SIG-M5 (cell line): ENCODE results near the gene CDC42EP2.

Experiments used
- DNase-seq: peaks from one replicate; lab custom pipeline; 2025; lab: John Stamatoyannopoulos, UW

The CDC42EP2 gene

GRCh38 chr11:65314501-65315203 lies at the start of gene CDC42EP2:
TSS of gene CDC42EP2 (plus strand) at chr11:65314866. CDS start at chr11:65320899, 6,033 bp downstream.
- DNase-seq = no peak

DNA sequence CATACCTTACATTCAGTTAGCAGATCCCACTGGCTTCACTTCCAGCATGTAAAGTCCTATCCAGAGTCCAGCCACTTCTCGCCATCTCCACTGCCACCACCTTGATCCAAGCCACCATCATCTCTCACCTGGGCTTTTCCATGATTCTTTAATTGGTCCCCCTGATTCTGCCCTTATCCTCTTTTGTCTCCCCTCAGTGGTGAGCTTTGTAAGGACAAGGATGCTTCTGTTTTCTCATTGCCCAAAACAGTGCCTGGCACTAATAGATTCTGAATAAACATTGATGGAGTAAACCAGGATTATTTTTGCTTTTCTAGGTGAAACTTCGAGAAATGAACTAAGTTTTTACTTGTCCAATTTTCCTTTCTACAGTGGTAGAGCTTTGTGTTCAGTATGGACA lies 48.5 kb upstream of the CDC42EP2 start:
- no peak for DNase-seq

GRCh38 chr11:65274735-65275682 lies 39.7 kb upstream of the CDC42EP2 start:
- no peak for DNase-seq

- DNase-seq = no peak
Observed at GRCh38 chr11:65275906-65276305, 38.8 kb upstream of the CDC42EP2 start.

DNA sequence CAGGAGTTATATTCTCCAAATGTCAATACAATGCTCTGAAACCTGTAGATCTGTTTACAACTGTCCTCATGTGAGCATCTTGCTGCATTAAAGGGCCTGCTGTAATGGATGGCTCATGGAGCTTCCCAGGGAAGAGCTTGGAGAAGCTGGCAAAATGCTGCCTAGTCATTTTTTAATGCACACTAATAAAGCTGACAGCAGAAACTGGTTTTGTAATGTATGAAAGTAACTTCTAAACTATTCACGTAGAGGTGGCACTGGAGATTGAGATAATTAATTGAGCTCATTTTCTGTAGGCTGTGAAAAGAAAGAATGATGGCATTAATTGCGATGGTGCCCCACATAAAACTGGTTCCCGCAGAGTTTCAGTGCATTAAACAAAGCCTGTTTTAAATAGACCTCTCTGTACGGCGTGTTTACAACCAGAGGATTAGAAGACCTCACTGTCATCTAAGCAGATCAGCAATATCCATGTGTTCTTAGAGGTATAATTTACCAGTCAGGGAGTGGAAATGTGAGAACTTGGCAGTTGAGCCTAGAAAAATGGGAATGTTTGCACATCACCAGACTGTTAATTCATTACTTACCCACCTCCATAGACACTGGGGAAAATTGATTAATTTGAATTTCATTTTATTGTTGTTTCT lies 36.9 kb upstream of the CDC42EP2 start:
- DNase-seq = no peak

DNA sequence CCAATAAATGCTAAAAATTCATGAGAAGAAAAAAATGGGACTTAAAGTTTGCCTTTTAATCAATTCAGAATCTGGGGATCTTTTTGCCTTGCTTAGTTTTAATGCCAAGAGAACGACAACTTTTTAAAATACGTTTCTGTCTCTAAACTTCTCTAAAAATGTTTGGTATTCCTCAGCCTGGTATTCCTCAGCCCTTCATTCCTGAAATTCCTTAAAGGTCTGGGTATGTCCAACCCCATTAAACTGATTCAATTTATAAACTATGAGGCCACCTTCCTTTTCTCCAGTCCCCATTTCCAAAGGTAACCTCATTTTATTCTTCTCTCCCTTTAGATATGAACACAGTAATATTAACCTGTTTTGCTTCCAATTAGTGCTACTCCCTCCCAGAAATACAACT lies 36.3 kb upstream of the CDC42EP2 start:
- no peak for DNase-seq

GRCh38 chr11:65279279-65279678 lies 35.4 kb upstream of the CDC42EP2 start:
- no peak for DNase-seq

- DNase-seq = no peak
Observed at GRCh38 chr11:65279741-65280440, 34.8 kb upstream of the CDC42EP2 start.

- DNase-seq = no peak
Observed at GRCh38 chr11:65280646-65281045, 34.0 kb upstream of the CDC42EP2 start.

DNA sequence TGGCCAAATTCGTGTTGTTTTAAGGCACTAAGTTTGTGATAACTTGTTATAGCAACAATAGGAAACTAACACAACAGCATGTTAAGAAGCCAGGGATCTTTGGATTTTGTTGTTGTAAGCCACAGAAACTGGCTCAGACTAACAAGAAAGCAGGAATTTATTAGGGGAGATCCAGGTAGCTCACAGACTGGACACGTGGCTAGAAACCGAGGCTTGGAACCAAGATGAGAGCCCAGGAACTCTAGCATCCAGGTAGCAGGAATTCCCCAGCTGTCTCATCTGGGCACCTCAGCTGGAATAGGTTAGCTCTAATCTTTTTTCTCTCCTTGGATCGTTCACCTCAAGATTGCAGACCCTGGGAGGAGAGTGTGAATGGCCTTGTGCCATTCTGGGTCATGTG lies 28.0 kb upstream of the CDC42EP2 start:
- DNase-seq = no peak

GRCh38 chr11:65287601-65288000 lies 27.1 kb upstream of the CDC42EP2 start:
- DNase-seq = no peak

DNA sequence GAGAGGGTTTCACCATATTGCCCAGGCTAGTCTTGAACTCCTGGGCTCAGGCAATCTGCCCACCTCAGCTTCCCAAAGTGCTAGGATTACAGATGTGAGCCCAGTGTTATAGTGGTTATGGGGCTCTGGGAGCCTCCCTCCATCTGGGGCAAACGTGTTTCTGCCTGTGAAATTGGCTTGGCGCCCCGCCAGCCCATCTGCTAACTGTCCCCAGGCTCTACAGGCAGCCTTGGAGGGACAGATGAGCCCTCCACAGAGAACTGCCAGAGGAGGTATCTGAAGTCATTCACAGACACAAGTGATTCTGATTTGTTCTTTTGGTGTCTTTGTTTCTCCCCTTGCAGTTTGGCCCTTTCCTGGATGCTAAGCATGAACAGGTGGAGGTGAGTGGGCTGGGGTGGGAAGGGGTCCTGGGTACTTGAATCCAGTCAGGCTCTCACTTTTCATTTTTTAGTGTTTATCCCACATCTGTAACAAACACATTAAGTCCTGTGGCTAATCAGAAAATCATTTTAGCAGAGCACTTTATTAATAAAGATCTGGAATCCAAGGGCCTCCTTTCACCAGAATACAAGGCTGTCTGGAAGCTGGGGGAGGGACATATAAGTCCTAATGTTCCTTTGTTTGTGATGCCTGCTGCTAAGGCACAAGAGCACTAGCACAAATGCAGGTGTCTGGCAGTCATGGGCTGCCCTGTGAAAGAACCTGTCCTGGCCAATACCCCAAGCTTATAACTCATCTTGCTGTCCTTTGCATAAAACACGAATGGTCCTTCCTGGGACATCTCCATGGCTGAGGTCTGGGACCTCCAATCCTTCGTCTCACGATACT lies 25.7 kb upstream of the CDC42EP2 start:
- no peak for DNase-seq

DNA sequence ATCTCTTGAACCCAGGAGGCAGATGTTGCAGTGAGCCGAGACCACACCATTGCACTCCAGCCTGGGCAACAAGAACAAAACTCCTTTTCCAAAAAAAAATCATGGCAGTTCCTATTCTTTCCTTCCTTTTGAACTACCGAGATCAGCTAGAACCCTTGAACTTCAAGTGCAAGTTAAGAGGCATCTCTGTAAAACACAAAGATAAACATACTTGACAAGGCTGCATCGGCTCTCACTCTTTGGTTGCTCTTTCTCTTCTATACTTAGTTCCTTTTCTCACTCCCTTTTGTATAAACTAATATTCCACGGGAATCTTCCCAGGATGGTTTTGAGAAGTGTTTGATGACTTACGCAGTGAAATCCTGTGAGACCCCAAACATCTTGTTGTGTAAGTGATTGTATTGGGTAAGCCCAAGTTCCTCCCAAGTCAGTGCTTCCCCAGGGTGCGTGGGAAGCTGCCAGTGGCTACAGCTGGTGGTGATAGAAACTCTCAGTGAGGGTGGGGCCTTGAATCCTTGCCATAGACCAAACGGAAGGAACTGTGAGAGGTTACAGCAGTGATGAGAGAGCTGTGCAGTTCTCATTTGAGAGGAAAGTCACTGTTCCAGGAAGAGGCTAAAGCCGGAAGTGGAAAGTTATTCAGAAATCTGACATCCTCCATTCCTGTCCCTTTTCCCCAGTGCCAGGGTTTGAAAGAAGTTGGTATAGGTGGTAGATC lies 24.1 kb upstream of the CDC42EP2 start:
- peak; percentile 52 for DNase-seq

- DNase-seq = no peak
Observed at GRCh38 chr11:65291613-65292012, 23.1 kb upstream of the CDC42EP2 start.

GRCh38 chr11:65292890-65293289 lies 21.8 kb upstream of the CDC42EP2 start:
- DNase-seq = no peak

DNA sequence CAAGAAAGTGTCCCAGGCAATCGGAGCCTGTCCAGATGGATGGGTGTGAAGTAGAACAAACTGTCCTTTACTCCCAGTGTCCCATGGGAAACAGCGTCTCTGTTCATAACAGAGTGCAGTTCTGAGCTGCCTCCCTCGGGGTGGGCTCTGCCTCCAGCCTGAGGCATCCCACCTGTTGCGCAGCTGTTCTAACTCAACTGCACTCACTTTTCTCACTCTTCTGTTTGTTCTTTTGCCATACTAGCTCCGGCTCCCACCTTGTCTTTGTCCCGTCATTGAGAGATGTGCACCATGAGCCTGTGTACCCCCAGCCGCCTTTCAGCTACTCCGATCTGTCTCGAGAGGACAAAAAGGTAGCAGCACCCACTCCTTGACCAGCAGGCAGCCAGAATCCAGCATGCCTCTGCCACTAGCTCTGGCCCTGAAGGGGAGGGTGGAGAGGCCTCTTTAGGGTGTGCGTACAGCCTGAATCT lies 20.7 kb upstream of the CDC42EP2 start:
- DNase-seq = no peak

GRCh38 chr11:65295001-65295400 lies 19.7 kb upstream of the CDC42EP2 start:
- no peak for DNase-seq

- DNase-seq = no peak
Observed at GRCh38 chr11:65295571-65296341, 18.9 kb upstream of the CDC42EP2 start.

DNA sequence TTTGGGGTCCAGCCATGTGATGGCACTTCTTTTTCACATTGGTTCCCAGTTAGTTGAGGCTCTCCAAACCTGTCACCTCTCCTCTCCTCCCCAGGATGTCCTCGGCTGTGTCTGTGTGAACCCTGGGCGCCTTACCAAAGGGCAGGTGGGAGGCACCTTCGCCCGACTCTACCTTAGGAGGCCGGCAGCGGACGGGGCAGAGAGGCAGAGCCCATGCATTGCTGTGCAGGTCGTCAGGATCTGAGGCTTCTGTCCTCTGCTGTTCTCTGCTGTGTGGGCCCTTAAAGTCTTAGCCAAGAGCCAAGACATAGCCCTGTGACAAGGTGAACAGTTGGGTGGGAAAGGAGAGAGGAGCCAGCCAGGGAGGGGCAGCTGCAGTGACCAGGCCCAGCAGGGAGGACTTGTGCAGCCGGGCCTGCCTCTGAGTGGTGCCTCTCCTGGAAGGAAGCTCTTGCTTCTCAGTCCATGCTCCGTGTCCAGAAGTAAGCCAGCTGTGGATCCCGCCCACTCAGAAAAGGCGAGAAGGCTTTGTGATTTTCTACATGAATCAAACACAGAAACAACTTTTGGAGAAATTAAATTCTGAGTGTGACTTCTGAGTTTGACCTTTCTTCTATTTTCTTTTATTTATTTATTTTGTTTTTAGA lies 17.5 kb upstream of the CDC42EP2 start:
- no peak for DNase-seq
